Hematopoietic multipotent progenitor cell treated with erythropoietin and hydrocortisone succinate and interleukin-3 and kit ligand, for 15 days (in vitro differentiated cells): ENCODE results near the gene ZBTB38.

Experiments used
- DNase-seq: peaks from one replicate; pipeline ENCODE4 v3.0.0-alpha.2; 2015; ENCODE audit warnings: low spot score

The ZBTB38 gene

GRCh38 chr3:141341536-141341935 lies 26.8 kb upstream of the ZBTB38 start:
- no peak for DNase-seq

- no peak for DNase-seq
Measured at GRCh38 chr3:141342386-141342785, 25.9 kb upstream of the ZBTB38 start.

GRCh38 chr3:141343077-141343476 lies 25.2 kb upstream of the ZBTB38 start:
- DNase-seq = no peak

GRCh38 chr3:141343865-141344271 lies 24.4 kb upstream of the ZBTB38 start:
- DNase-seq = no peak

- no peak for DNase-seq
Measured at GRCh38 chr3:141345528-141345927, 22.8 kb upstream of the ZBTB38 start.

- no peak for DNase-seq
Measured at GRCh38 chr3:141346007-141346406, 22.3 kb upstream of the ZBTB38 start.

- DNase-seq = no peak
Measured at GRCh38 chr3:141346418-141346817, 21.9 kb upstream of the ZBTB38 start.

- no peak for DNase-seq
Measured at GRCh38 chr3:141346839-141347238, 21.5 kb upstream of the ZBTB38 start.

GRCh38 chr3:141348837-141349236 lies 19.5 kb upstream of the ZBTB38 start:
- no peak for DNase-seq

- DNase-seq = no peak
Measured at GRCh38 chr3:141349711-141350110, 18.6 kb upstream of the ZBTB38 start.

GRCh38 chr3:141350666-141351065 lies 17.6 kb upstream of the ZBTB38 start:
- no peak for DNase-seq

GRCh38 chr3:141352262-141352984 lies 15.9 kb upstream of the ZBTB38 start:
- peak; percentile 24 for DNase-seq

- DNase-seq = no peak
Measured at GRCh38 chr3:141353652-141354495, 14.4 kb upstream of the ZBTB38 start.

- no peak for DNase-seq
Measured at GRCh38 chr3:141354517-141354916, 13.8 kb upstream of the ZBTB38 start.

- no peak for DNase-seq
Measured at GRCh38 chr3:141355242-141355641, 13.1 kb upstream of the ZBTB38 start.

- DNase-seq = no peak
Measured at GRCh38 chr3:141356046-141356445, 12.3 kb upstream of the ZBTB38 start.

- peak; percentile 46 for DNase-seq
Measured at GRCh38 chr3:141360888-141361598, 7.3 kb upstream of the ZBTB38 start.

GRCh38 chr3:141362736-141363135 lies 5.6 kb upstream of the ZBTB38 start:
- no peak for DNase-seq

- DNase-seq = no peak
Measured at GRCh38 chr3:141365201-141365600, 3.1 kb upstream of the ZBTB38 start.

- no peak for DNase-seq
Measured at GRCh38 chr3:141366285-141367037, 1.8 kb upstream of the ZBTB38 start.

GRCh38 chr3:141367038-141367730 lies 1.1 kb upstream of the ZBTB38 start:
- DNase-seq = no peak
